GM19395 (cell line): ENCODE data around the gene BRD1.

Source experiments
- ATAC-seq: cut with Tn5 transposase; IDR thresholded peaks from one replicate; pipeline ENCODE4 v1.9.1; 2021; ENCODE audit warnings: mild to moderate bottlenecking, moderate library complexity; ENCODE audit not compliant: unreplicated experiment

The BRD1 gene

GRCh38 chr22:49735411-49735900, 92.2 kb downstream of the BRD1 start:
- ATAC-seq: no peak

- ATAC-seq: no peak
Observed at GRCh38 chr22:49734882-49735281, 92.8 kb downstream of the BRD1 start.

GRCh38 chr22:49734390-49734789, 93.3 kb downstream of the BRD1 start:
- no peak for ATAC-seq

GRCh38 chr22:49733631-49734030, 94.0 kb downstream of the BRD1 start:
- ATAC-seq: no peak

GRCh38 chr22:49730656-49731055, 97.0 kb downstream of the BRD1 start:
- no peak for ATAC-seq

- no peak for ATAC-seq
Observed at GRCh38 chr22:49728570-49729271, 99.0 kb downstream of the BRD1 start.

- ATAC-seq: no peak
Observed at GRCh38 chr22:49727881-49728569, 99.6 kb downstream of the BRD1 start.

- no peak for ATAC-seq
Observed at GRCh38 chr22:49727191-49727880, 100.3 kb downstream of the BRD1 start.

- no peak for ATAC-seq
Observed at GRCh38 chr22:49726701-49727101, 101.0 kb downstream of the BRD1 start.

- ATAC-seq: no peak
Observed at GRCh38 chr22:49726022-49726681, 101.5 kb downstream of the BRD1 start.

- ATAC-seq: no peak
Observed at GRCh38 chr22:49725516-49725915, 102.2 kb downstream of the BRD1 start.

GRCh38 chr22:49724893-49725489, 102.7 kb downstream of the BRD1 start:
- no peak for ATAC-seq

GRCh38 chr22:49724030-49724892, 103.4 kb downstream of the BRD1 start:
- ATAC-seq: no peak

GRCh38 chr22:49723478-49724029, 104.1 kb downstream of the BRD1 start:
- no peak for ATAC-seq
